ENCODE data around the gene ANKS1A. TPM values are rescaled to one million over a fixed set of nuclear protein-coding genes. Genes with fewer than 3 reads are reported as not detected.

ANKS1A gene
- total and polyA plus RNA-seq, 9 donors = 16.0 to 45.0 (median 27.3) TPM

GRCh38 chr6:35024551-35025054, 135.5 kb downstream of the ANKS1A start:
- DNase-seq = no peak
- H3K9me3 ChIP-seq = no peaks in the 10 kb centered on the region
- no peak overlapping the region for H3K27ac ChIP-seq
- intact Hi-C loops (cut with DNase I) = no loop called here
- H3K36me3 ChIP-seq = no peaks in the 10 kb centered on the region
- TF ChIP-seq POLR2A (IDR thresholded peaks at IDR 0.05) (no peak), EP300 (IDR thresholded peaks at IDR 0.05) (no peak), CTCF (IDR thresholded peaks at IDR 0.05) (no peak)
- no peaks in the 10 kb centered on the region for H3K27me3 ChIP-seq
- no peak overlapping the region for H3K4me3 ChIP-seq
- H3K4me1 ChIP-seq (ENCODE audit: insufficient read depth) = peaks cover 10% of the 10 kb centered on the region
- 17 to 19% (median 17%) methylated on average over 4 of the region's 4 CpGs for WGBS, 3 donors

DNA sequence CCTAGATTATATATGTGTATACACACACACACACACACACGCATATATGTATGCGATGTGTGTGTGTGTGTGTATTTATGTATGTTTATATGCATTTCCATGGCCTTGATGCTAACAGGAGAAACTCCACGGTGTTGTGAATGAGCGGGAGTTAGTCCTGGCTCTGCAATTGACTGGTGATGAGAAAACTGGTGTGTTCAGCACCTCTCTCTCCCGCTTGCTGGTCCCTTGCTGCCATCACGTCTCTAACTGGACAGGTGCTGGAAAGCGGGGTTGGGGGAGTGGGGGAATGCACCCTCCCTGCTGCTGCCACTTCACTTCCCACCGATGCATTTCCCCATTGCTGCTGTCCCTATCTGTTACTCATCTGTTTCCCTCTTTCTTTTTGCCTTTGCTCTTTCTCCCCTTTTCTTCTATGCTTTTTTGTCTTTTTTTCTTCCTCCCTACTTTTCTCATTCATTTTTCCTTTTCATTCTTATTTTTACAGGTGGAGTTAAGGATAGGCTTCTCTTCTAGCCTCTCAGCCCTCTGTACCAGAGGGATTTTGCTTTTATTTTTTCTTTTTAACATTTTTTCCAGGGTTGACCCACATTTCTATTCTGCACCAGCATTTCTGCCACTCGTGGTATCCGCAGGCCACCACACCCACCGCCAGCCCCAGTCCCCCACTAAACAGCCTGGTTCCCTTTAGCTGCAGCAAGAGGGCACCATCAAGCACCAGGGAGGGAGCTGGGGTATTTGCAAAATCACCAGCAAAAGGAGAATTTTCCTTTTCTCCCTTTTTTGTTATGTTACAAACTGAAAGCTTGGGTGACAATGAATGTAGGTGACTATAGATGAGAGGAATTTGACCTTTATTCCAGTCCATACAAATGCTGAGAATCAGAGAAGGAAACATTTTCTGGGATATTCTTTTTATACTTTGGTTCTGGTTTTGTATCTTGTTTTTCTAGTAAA, 136.5 kb downstream of the ANKS1A start:
- H3K4me3 ChIP-seq = no peak overlapping the region
- intact Hi-C loops (cut with DNase I) = no loop called here
- no peaks in the 10 kb centered on the region for H3K9me3 ChIP-seq
- 74 to 80% (median 75%) methylated on average over 11 of the region's 11 CpGs for WGBS, 3 donors
- DNase-seq = no peak
- H3K27ac ChIP-seq = no peak overlapping the region
- no peaks in the 10 kb centered on the region for H3K27me3 ChIP-seq
- TF ChIP-seq POLR2A (IDR thresholded peaks at IDR 0.05) (no peak), EP300 (IDR thresholded peaks at IDR 0.05) (no peak), CTCF (IDR thresholded peaks at IDR 0.05) (no peak)
- H3K36me3 ChIP-seq = no peaks in the 10 kb centered on the region
- H3K4me1 ChIP-seq (ENCODE audit: insufficient read depth) = peaks cover 9% of the 10 kb centered on the region

DNA sequence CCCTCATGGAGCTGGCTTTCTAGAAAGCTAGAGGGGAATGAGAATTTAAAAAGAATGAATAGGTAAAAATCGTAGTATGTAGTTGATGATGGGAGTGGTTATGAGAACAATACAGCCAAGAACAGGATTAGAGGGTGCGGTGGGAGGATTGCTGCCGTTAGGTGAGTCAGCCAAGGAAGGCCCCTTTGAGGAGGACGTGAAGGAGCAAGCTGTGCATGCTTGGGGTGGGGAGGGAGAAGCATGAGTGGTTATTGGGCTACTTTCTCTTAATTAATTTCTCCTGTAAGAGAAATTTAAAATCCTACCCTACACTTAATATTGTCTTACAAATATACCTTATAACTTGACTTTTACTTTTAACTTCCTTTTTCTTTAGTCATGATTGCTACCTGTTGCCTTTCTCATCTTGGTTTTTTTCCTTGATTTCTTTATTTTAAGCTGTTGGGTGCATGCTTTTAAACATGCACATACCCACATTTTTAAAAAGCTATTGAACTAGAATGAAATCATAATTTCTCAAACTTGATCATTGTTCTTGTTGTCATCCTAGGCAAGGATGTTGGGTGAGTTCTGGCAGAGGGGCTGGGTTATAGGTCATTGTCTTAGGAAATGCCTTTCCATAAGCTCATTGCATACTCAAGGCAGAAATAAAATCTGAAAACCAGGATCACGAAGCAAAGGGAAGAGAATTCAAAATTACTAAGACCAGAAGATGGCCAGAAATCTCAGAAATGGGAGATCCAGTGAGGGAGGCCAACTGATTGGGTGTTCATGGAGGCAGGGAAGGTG, 137.6 kb downstream of the ANKS1A start:
- WGBS, 3 donors = 77 to 87% (median 82%) methylated on average over 5 of the region's 5 CpGs

More for the DNA sequence above, 137.6 kb downstream of the ANKS1A start:
- no peaks in the 10 kb centered on the region for H3K9me3 ChIP-seq
- H3K27ac ChIP-seq = no peak overlapping the region
- no peaks in the 10 kb centered on the region for H3K27me3 ChIP-seq
- H3K36me3 ChIP-seq = no peaks in the 10 kb centered on the region
- H3K4me1 ChIP-seq (ENCODE audit: insufficient read depth) = peaks cover 6% of the 10 kb centered on the region
- no peak for TF ChIP-seq POLR2A (IDR thresholded peaks at IDR 0.05)
- TF ChIP-seq CTCF (IDR thresholded peaks at IDR 0.05) = no peak
- no peak for TF ChIP-seq EP300 (IDR thresholded peaks at IDR 0.05)
- H3K4me3 ChIP-seq = no peak overlapping the region
- intact Hi-C loops (cut with DNase I) = no loop called here
- no peak for DNase-seq

Measured in ovary (tissue), 9 donors.